Endothelial cell (in vitro differentiated cells): ENCODE data around the gene DIAPH2. TPM values are rescaled to one million over a fixed set of nuclear protein-coding genes. Genes with fewer than 3 reads are reported as not detected.

ENCODE experiments used
- DNase-seq: peaks from one replicate; pipeline ENCODE4 v3.0.0; 2021; ENCODE audit warnings: low spot score
- H3K27ac Mint-ChIP-seq: one replicate; pipeline ENCODE4 v1.8.0; 2021; ENCODE audit warnings: mixed read lengths, inconsistent platforms; ENCODE audit not compliant: unreplicated experiment
- H3K27me3 Mint-ChIP-seq: one replicate; pipeline ENCODE4 v1.8.0; 2021; ENCODE audit warnings: mild to moderate bottlenecking, moderate library complexity, mixed read lengths, inconsistent platforms; ENCODE audit not compliant: unreplicated experiment
- H3K36me3 Mint-ChIP-seq: one replicate; pipeline ENCODE4 v1.8.0; 2021; ENCODE audit warnings: mild to moderate bottlenecking, low read depth, mixed read lengths, inconsistent platforms; ENCODE audit not compliant: unreplicated experiment
- H3K4me1 Mint-ChIP-seq: one replicate; pipeline ENCODE4 v1.8.0; 2021; ENCODE audit warnings: mild to moderate bottlenecking, mixed read lengths, inconsistent platforms; ENCODE audit not compliant: unreplicated experiment
- H3K4me3 Mint-ChIP-seq: one replicate; pipeline ENCODE4 v1.8.0; 2021; ENCODE audit warnings: mild to moderate bottlenecking, mixed read lengths, inconsistent platforms; ENCODE audit not compliant: unreplicated experiment
- H3K9me3 Mint-ChIP-seq: one replicate; pipeline ENCODE4 v1.8.0; 2021; ENCODE audit warnings: mixed read lengths, inconsistent platforms; ENCODE audit not compliant: unreplicated experiment
- CTCF ChIP-seq: fragments of 200-600 bp; sonication (generic); IDR thresholded peaks from one replicate; pipeline ENCODE4 v1.5.0; 2021; ENCODE audit warnings: antibody characterized with exemption; ENCODE audit not compliant: unreplicated experiment
- total RNA-seq: library from RNA; stranded (reverse); fragmentation: NEBNext Ultra II Directional; extraction: Animal tissue kit (Norgen Biotek cat#: 25700); gene quantifications from one replicate; pipeline ENCODE4 v1.2.1, GENCODE V29; 2021; ENCODE audit not compliant: unreplicated experiment

Gene DIAPH2
- total RNA-seq, 1 donor from 2014 or later: 45.3 TPM

- Mint-ChIP-seq H3K27ac (no peak overlapping the region), H3K4me3 (no peak overlapping the region), H3K9me3 (no peaks in the 10 kb centered on the region), H3K27me3 (no peaks in the 10 kb centered on the region), H3K36me3 (no peaks in the 10 kb centered on the region), H3K4me1 (no peaks in the 10 kb centered on the region)
- no peak for DNase-seq
- TF ChIP-seq CTCF: no peak
These were observed 411.7 kb downstream of the DIAPH2 start for GRCh38 chrX:97096385-97096784.

- Mint-ChIP-seq H3K27ac (no peak overlapping the region), H3K36me3 (peaks cover 11% of the 10 kb centered on the region), H3K4me1 (no peaks in the 10 kb centered on the region), H3K9me3 (no peaks in the 10 kb centered on the region), H3K4me3 (no peak overlapping the region), H3K27me3 (peaks cover 3% of the 10 kb centered on the region)
- TF ChIP-seq CTCF: no peak
- DNase-seq: no peak
These were observed 418.3 kb downstream of the DIAPH2 start for GRCh38 chrX:97102938-97103337.

- TF ChIP-seq CTCF: no peak
- no peak for DNase-seq
- Mint-ChIP-seq H3K4me3 (no peak overlapping the region), H3K4me1 (no peaks in the 10 kb centered on the region), H3K27me3 (no peaks in the 10 kb centered on the region), H3K36me3 (no peaks in the 10 kb centered on the region), H3K9me3 (no peaks in the 10 kb centered on the region), H3K27ac (no peak overlapping the region)
These were observed 425.1 kb downstream of the DIAPH2 start for GRCh38 chrX:97109730-97110129.

GRCh38 chrX:97117572-97117971, 432.9 kb downstream of the DIAPH2 start:
- Mint-ChIP-seq H3K27ac (no peak overlapping the region), H3K4me3 (no peak overlapping the region), H3K9me3 (no peaks in the 10 kb centered on the region), H3K36me3 (peaks cover 13% of the 10 kb centered on the region), H3K27me3 (peaks cover 5% of the 10 kb centered on the region), H3K4me1 (no peaks in the 10 kb centered on the region)
- DNase-seq: no peak
- TF ChIP-seq CTCF: no peak

GRCh38 chrX:97119474-97120109, 434.9 kb downstream of the DIAPH2 start:
- Mint-ChIP-seq H3K9me3 (no peaks in the 10 kb centered on the region), H3K4me3 (no peak overlapping the region), H3K27me3 (peaks cover 5% of the 10 kb centered on the region), H3K36me3 (peaks cover 13% of the 10 kb centered on the region), H3K4me1 (no peaks in the 10 kb centered on the region), H3K27ac (no peak overlapping the region)
- no peak for DNase-seq
- no peak for TF ChIP-seq CTCF
